Astrocyte (in vitro differentiated cells and primary cell): Measurements from ENCODE around the gene TPRX1.

Source experiments
- CTCF ChIP-seq: IDR thresholded peaks from 2 replicates; pipeline ENCODE4 v1.5.1; 2011; ENCODE audit warnings: low read depth, mild to moderate bottlenecking, inconsistent platforms, low read length, moderate library complexity; ENCODE audit not compliant: insufficient read depth
- EZH2 ChIP-seq: IDR thresholded peaks from 2 replicates; pipeline ENCODE4 v1.6.1; 2012; ENCODE audit warnings: mild to moderate bottlenecking, low read length, inconsistent platforms; ENCODE audit not compliant: insufficient read depth

DNA sequence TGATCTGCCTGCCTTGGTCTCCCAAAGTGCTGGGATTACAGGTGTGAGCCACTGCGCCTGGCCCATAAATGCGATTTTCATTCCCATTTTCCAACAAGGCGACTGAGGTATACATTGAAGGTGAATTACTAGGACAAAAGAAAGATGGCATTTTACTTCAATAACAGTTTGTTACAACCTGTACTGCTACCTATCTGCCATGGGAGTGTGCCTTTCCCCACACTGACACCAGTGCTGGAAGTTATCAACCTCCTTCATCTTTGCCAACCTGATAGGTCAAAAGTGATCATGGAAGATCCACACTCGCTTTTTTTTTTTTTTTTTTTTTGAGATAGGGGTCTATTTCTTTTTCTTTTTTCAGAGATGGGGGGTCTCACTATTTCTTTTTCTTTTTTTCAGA is 28.4 kb upstream of the TPRX1 start:
- TF ChIP-seq CTCF (no peak), EZH2 (no peak)
